Stimulated activated CD8-positive, alpha-beta memory T cell treated with anti-CD3 and anti-CD28 coated beads, Interleukin-7, amount 100 ng/mL, for 4 hours (primary cell): ENCODE data around the gene SACM1L.

Source experiments
- DNase-seq, 2 donors: peaks; one replicate each; pipeline ENCODE4 v3.0.0-alpha.2; 2020; ENCODE audit warnings: low read depth in 2 of 2

SACM1L gene, protein sequence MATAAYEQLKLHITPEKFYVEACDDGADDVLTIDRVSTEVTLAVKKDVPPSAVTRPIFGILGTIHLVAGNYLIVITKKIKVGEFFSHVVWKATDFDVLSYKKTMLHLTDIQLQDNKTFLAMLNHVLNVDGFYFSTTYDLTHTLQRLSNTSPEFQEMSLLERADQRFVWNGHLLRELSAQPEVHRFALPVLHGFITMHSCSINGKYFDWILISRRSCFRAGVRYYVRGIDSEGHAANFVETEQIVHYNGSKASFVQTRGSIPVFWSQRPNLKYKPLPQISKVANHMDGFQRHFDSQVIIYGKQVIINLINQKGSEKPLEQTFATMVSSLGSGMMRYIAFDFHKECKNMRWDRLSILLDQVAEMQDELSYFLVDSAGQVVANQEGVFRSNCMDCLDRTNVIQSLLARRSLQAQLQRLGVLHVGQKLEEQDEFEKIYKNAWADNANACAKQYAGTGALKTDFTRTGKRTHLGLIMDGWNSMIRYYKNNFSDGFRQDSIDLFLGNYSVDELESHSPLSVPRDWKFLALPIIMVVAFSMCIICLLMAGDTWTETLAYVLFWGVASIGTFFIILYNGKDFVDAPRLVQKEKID

DNA sequence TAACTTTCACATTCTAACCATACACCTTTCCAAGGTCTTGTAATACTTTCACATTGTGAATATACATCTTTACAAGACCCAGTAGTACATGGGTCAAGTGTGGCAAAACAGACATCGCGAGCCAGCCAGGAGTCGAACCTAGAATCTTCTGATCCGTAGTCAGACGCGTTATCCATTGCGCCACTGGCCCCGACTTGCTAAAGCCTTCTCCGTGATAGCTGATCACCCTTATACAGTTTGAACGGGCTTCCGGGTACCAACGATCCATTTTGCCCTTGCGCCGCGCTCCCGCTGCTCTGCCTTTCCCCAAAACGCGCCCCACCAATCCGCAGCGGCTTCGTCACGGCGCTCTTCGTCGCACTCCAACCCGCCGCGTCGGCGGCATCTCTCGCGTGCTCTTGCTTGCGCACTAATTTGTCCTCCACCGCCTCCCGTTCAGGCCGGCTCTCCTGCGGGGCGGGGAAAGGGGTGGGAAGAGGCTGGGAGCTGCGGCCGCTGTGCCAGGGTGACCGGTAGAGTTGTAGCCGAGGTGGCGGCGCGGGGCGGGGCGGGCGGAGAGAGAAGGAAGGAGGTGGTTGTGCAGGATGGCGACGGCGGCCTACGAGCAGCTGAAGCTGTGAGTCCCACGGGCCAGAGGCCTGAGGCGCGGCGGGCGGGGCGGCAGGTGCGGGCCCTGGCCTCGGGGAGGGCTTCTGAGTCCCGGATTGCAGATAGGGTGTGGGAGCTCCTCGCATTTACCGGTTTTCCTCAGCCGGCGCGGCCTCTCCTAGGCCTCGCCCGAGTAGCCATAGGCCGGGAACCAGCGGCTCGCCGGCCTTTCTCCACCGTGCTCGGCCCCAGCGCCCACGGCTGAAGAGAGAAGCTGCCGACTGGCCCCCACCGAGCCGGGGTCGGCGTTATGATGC, at the start of gene SACM1L:
TSS of gene SACM1L (plus strand) at position 515 of the 905 bp plus-strand sequence. CDS start at position 585, 70 bp downstream.
- DNase-seq: peak; percentile 90 to 95

DNA sequence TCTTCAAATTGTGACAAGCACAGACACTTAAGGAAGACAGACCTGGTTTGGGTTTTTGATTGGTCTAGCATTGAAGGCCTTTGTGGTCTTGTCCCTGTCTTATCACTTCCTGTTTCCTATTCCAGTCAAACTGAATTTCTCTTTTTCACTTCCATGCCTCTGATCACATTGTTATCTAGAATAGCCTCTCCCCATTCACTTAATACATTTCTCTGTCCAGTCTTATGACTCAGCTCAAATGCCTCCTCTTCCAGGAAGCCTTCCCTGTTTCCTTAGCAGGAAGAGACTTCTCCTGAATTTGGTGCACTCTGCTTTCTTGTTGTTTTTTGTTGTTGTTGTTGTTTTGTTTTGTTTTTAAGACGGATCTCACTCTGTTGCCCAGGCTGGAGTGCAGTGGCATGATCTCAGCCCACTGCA, 49.1 kb upstream of the SACM1L start:
- DNase-seq: no peak

DNA sequence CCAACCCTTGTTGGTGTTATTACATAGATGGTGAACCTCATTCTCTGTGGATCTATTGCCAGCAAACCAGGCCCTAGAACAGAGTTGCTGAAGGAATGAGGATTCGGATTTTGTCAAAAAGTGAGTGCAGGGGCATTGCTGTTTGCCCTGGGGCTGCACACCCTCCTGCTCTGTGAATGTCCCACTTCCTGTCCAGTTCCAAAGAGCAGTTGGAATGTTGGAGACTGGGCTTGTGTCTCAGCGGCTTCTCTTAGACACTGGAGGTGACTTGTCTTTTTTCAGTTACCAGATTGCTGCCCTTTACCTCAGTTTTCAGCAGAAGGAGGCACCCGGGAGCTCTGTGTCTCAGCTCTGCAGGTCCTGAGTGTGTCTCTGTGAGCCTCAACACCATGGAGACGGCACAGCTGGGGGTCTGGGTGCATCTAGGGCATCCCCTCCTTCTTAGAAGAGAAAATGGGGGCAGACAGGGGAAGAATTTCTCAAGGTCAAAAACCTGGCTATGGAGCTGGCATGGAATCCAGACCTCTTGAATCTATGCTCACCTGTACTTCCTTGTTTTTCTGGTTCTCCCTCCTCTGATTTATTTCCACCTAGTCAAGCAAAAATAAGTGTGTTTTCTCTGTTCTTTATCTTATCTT, 48.4 kb upstream of the SACM1L start:
- DNase-seq: no peak

DNA sequence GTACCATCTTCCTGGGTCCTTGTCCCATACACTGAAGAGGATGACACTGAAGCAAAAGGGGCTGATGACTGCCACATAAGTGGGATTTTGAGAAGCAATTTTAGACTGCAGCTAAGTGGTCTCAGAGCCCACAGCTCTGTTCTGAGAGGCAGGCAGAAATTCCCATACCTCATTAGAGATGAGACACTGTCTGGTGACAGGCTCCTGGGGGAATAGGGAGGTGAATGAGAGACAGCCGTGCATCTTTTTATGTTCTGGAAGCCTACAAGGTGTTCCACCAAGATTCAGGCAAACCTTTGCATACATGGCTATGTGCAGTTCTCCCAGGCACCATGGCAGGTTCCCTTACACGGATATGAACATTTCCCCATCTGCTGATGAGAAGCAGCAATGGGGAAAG, 47.4 kb upstream of the SACM1L start:
- no peak for DNase-seq

DNA sequence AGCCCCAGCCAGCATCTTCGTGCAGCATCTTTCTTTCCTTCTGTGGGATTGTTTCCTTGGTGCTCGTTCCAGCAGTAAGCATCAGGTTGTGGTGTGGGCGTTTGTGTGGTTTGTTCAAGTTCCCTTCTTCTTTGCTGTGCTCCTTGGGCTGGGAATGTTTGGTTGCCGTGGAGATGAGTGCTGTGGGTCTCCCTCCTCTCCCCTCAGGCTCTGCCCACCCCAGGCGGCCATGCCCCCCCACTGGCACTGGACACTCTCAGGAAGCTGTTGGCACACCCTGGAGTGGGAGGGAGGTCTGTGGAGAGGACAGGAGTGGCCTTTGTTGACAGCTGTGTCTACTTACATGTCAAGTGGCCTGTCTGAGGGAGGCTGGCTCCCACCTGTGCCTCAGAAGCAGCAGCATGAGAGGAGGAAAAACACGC, 46.5 kb upstream of the SACM1L start:
- no peak for DNase-seq

DNA sequence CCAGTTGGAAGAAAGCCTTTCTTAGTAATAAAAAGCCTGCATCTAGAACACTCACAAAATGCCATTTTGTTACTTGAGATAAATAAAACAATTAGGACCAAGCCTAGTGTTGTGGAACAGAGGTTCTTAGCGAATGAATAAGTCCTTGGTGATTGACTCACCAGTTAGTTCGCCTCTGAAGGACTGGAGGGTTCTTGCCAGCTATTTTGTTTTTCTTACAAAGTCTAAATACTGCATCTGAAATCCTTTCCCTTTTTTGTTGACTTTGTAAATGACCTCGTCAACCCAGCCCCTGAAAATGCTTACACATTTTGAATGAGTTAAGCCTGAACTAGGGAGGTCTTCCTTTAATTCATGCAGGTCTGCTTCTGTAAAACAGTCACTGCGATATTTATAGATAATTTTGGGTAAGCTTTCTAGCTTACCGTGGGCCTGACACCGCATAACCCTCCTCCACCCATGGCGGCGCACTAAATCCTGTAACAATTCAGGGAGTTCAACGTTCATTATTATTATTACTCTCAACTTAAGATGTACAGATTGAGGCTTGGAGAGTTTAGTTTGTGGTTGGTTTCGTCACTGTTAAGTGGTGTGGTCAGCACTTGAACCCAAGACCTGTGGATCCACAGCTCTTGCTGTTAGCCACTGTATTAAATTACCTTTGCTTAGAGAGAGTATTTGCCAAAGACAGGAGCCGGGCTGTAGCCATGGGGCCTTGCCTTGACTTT, 45.0 kb upstream of the SACM1L start:
- no peak for DNase-seq

DNA sequence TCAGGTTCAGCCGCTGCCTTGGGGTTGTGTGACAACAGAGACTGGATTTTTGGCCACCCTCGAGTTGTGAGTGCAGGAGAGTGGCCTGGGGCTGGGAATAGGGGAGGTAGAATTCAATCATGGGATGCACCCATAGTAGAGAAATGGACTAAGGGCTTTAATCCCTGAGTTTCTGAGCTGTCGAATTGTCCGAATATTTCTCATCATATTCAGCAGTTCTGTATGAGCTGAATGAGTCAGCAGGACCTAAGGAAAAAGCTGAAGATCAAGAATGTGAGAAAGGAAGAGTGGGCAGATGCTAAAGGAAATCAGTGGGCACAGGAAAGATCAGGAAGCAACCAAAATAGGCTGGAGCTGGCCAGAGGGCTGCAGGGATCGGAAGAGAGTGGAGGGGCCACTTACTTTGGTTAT, 44.4 kb upstream of the SACM1L start:
- DNase-seq: no peak

DNA sequence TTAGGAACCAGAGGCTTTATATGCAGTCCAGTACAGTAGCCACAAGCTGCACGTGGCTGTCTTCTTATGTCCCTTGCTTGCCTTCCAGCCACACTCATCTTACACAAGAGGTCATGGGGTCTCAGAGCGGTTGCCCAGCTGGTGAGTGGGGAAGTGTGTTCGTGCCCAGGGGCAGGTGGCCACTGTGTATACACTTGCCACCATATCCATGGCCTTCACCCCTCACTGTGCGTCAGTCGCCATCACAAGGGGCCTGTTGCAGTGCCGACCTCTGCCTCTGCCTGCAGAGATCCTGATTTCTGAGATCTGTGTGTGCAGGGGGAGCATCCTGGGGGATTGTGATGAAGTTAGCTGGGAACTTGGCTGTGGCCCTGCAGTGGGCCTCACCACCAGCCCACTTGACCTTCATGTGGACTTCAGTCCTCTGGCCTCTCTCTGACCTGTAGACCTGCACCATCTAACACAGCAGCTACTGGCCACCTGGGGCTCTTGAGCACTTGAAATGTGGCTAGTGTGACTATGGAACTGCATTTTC, 43.1 kb upstream of the SACM1L start:
- DNase-seq: no peak

DNA sequence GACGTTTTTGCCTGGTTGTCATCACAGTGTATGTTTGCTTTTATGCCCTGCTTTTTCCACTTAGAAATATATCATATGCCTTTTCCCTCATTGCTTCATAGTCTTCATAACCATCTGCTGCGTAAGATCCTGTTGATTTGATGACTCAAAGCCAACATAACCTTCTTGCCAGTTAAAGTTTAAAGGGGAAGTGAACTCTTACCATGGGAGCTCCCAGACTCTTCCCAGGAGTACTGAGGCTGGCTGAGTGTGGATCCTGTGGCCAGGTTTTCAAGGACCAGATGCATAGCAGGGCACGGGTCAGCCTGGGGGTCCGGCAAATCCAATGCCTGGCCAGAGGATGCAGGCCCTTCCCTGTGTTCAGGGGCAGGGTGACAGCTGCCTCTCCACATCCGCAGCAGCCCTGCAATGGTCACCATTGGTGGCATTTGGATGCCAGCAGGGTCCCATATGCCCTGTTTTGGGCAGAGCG, 42.0 kb upstream of the SACM1L start:
- no peak for DNase-seq

DNA sequence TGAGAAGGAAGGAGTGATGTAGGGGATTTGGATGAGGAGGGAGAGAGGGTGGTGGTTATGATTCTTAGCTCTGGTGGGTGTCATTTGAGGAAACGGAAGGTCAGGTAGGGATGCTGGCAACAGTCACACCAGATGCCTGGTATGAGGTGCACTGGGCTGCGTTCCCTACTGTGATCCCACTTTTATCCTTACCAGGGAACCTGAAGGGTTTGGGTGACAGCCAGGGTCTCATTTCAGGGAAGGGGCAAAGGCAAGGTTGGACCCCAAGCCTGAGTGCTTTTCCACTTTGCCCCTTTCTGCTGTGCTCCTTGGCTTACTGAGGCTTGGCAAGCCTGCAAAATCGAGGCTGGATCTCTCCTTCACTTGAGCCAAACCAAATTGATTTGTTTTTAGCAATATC, 36.0 kb upstream of the SACM1L start:
- no peak for DNase-seq

DNA sequence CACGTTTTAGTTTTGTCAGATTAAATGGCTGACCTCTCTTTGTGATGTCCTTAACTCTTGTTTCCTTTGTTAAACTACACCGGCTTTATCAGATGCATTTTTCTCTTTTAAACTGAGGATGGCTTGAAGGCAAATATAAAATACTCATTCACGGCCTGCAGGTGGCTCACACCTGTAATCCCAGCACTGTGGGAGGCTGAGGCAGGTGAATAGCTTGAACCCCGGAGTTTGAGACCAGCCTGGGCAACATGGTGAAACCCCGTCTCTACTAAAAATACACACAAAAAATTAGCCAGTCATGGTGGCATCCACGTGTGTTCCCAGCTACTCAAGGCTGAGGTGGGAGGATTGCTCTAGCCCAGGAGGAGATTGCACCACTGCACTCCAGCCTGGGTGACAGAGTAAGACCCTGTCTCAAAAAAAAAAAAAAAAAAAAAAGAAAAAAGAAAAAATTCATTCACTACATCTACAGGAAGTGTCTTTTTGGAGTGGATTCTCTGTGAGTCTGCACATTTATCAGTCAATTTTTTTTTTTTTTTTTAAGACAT, 34.7 kb upstream of the SACM1L start:
- DNase-seq: no peak

DNA sequence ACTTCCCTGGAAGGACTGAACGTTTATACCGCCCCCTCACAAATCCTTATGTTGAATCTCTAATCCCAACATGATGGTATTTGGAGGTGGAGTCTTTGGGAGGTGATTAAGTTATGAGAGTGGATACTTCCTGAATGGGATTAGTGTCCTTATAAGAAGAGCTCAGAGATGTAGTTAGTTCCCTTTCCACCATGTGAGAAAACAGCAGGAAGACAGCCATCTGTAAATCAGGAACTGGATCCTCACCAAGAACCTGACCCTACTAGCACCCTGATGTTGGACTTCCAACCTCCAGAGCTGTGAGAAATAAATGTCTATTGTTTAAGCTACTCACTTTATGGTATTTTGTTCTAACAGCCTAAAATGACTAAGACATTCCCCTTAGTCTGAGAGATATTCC, 33.3 kb upstream of the SACM1L start:
- DNase-seq: no peak

DNA sequence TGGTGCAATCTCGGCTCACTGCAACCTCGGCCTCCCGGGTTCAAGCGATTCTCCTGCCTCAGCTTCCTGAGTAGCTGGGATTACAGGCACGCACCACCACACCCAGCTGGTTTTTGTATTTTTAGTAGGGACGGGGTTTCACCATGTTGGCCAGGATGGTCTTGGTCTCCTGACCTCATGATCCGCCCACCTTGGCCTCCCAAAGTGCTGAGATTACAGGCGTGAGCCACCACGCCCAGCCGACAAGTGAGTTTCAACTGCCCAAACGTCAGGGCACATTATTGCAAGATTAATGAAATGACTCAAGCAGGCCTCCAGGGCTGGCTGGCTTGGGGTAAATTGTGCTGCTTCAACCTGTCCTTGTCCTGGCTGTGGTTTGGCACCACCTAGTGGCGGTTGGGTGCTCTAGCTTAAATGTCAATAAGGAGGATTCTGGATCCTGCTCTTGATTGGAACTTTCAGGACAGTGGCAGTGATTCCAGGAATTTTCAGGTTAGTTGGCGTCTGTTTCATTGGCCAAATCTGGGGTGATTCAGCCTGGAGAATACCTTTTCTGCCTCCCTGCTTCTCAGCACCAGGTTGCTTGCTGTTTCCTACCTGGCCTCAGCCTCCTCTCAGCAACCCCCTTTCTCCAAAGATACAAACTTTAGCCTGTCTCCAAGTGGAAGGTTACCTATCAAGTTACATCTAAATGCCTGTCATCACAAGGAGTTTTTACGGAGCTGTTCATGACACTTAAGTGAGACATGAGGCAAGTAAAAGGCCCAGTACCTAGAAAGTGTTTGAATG, 32.4 kb upstream of the SACM1L start:
- DNase-seq: peak; percentile 76 to 82

DNA sequence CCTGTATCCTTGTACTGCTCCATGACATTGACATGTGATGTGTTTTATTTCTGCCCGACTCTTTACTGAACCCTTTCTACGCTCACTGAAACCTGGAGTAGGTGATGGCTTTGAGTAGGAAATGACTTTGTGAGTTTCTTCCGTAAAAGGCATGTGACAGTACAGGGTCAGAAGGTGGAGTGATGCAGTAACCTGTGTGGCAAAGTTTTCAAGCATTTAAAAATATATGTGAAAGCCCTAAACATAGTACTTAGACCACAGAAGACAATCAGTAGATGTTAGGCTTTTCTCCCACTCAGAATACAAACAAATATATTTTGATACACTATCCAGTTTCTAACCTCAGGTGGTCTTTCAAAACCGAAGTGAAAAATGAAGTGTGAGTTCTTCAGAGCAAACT, 31.3 kb upstream of the SACM1L start:
- no peak for DNase-seq

DNA sequence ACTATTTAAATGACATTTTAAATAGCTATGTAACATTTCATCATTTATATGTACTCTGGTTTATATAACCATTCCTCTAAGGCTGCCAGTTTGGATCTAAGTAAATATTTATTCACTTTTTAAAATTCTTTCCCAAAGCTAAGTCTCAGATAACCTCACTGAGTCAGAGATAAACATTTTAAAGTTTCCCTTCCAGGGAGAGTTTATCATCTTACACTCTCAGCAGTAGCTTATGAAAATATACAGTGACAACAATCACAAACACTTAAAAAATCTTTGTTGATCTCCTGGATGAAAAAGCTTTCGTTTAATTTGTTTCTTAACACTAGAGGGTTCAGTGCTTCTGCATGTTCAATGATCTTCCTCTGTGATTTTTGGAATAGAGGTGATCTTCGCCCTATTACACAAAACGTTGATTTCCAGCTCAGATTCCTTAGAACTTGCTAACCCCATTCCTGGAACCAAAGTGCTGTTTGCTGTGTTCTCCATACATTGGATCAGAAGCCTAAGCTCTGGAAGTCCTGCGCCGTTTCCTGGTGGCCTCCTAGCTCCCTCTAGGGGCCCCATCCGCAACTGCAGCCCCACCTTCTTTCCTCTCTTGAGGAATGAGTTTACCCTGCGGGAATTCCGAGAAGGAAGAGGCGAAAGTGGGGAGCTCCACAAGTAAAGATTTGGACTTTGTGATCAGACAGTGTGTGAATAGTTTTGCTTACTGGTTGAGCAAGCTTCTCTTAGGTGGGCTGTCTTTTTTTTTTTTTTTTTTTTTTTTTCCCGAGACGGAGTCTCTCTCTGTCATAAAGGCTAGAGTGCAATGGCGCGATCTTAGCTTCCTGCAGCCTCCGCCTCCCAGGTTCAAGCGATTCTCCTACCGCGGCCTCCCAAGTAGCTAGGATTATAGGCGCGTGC, 29.3 kb upstream of the SACM1L start:
- no peak for DNase-seq

DNA sequence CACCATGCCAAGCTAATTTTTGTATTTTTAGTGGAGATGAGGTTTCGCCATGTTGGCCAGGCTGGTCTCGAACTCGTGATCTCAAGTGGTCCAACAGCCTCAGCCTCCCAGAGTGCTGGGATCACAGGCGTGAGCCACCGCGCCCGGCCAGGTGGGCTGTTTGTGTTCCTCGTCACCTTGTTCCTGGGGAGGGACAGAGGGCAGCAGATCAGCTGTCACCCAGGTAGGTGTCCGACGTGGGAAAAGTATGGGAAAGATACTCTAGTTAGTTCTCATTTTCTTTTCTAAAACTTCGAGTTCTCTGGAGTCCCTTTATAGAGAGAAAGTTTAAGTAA, 28.7 kb upstream of the SACM1L start:
- DNase-seq: no peak

DNA sequence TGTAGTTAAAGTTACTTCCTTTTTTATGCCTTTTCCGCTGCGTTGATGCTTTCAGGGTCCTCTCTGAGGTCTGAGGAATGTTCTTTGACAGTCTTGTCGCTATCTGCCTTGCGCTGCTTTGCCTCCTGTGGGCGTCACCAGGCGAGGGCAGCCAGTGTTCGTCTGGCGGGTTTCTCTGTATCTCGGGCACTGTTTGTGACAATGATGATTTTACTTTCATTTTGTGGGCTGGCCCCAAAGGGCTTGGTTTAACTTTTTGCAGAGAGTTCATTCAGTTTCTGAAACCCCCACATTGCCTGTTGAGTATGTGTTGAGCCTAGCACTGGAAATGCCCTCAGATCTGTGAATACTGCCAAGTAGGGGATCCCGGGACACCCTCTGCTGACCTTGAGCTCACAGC, 24.6 kb upstream of the SACM1L start:
- DNase-seq: peak; percentile 67 to 70

DNA sequence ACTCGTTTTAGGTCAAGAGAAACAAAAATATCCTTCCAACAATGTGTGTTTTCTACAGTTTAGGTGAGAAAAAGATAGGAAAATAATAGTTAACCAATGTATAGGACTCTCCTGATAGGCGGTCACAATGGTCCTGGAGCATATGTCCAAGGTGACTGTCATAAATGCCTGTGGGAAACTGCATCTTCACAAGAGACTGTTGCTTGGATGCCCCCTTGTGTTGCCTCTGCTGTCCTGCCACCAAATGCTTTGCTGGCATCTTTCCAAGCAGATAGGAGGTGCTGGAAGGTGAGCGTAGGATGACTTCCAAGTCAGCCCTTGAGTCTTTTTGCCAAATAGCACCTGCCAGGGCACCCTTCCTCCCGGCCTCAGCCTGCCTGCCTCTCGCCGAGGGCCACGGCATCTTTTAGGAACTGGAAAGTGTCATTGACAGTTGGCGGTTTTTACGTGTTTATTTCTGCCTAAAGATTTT, 24.1 kb upstream of the SACM1L start:
- DNase-seq: peak; percentile 21 to 29
